Calu3 (cell line): Measurements from ENCODE around the gene TTLL13. TPM values are rescaled to one million over a fixed set of nuclear protein-coding genes. Genes with fewer than 3 reads are reported as not detected.

Experiments
- Bru-seq: library from RNA; stranded (reverse); fragments of 400-500 nt; gene quantifications from one replicate; lab custom pipeline; 2021; lab: Mats Ljungman, UMichigan
- BruChase-seq, 2 experiments: library from RNA; stranded (reverse); fragments of 400-500 nt; gene quantifications; one replicate each; lab custom pipeline; 2021; lab: Mats Ljungman, UMichigan
- BruUV-seq: library from RNA; stranded (reverse); fragments of 400-500 nt; replicated peaks from 2 replicates; lab custom pipeline; 2021; lab: Mats Ljungman, UMichigan
- CTCF ChIA-PET: fragments of 300-600 bp; sonication (Branson Sonifier 250); formaldehyde crosslinking; loops from one replicate; lab custom pipeline; 2022; ENCODE audit warnings: antibody characterized with exemption; lab: Charles Lee
- DNase-seq: peaks from one replicate; pipeline ENCODE4 v3.0.0; 2022
- H3K27ac Mint-ChIP-seq: one replicate; pipeline ENCODE4 v1.8.0; 2022; ENCODE audit warnings: mixed read lengths; ENCODE audit not compliant: unreplicated experiment
- H3K27me3 Mint-ChIP-seq: one replicate; pipeline ENCODE4 v1.8.0; 2022; ENCODE audit warnings: mixed read lengths; ENCODE audit not compliant: unreplicated experiment
- H3K36me3 Mint-ChIP-seq: one replicate; pipeline ENCODE4 v1.8.0; 2022; ENCODE audit warnings: mild to moderate bottlenecking, moderate library complexity, mixed read lengths; ENCODE audit not compliant: insufficient read depth, unreplicated experiment
- H3K4me1 Mint-ChIP-seq: one replicate; pipeline ENCODE4 v1.8.0; 2022; ENCODE audit warnings: mild to moderate bottlenecking, low read depth, mixed read lengths; ENCODE audit not compliant: unreplicated experiment
- H3K4me3 Mint-ChIP-seq: one replicate; pipeline ENCODE4 v1.8.0; 2022; ENCODE audit warnings: mild to moderate bottlenecking, low read depth, moderate library complexity, mixed read lengths; ENCODE audit not compliant: unreplicated experiment
- H3K9me3 Mint-ChIP-seq: one replicate; pipeline ENCODE4 v1.8.0; 2022; ENCODE audit warnings: low read depth, mixed read lengths; ENCODE audit not compliant: unreplicated experiment
- intact Hi-C: fragments of 100-400 bp; cut with micrococcal nuclease; formaldehyde crosslinking; loops from one replicate; pipeline ENCODE4 v1.10.0; 2022; ENCODE audit not compliant: unreplicated experiment
- long read RNA-seq: library from polyadenylated mRNA; stranded (forward); transcript quantifications from one replicate; pipeline ENCODE4 v2.0.0, GENCODE V29; 2022
- total RNA-seq: library from RNA; stranded (reverse); gene quantifications from 2 replicates; pipeline ENCODE4 v1.2.3, GENCODE V29; 2022
- TF ChIP-seq, protein P1 (sequence below): fragments of 200-600 bp; IDR thresholded peaks from one replicate; pipeline ENCODE4 v1.8.0; 2022; ENCODE audit warnings: antibody characterized with exemption; ENCODE audit not compliant: unreplicated experiment

The TTLL13 gene, protein sequence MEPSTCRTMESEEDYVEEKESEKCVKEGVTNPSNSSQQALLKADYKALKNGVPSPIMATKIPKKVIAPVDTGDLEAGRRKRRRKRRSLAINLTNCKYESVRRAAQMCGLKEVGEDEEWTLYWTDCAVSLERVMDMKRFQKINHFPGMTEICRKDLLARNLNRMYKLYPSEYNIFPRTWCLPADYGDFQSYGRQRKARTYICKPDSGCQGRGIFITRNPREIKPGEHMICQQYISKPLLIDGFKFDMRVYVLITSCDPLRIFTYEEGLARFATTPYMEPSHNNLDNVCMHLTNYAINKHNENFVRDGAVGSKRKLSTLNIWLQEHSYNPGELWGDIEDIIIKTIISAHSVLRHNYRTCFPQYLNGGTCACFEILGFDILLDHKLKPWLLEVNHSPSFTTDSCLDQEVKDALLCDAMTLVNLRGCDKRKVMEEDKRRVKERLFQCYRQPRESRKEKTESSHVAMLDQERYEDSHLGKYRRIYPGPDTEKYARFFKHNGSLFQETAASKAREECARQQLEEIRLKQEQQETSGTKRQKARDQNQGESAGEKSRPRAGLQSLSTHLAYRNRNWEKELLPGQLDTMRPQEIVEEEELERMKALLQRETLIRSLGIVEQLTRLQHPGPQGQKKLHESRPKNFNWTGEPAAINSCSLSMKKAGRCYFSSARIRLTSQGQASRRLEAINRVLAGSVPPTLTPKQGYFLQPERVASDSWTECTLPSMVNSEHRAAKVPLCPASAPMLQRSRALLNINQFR
- total RNA-seq: 0.29 and 0.71 TPM in 2 replicates
- Bru-seq, nascent RNA: percentile 23 among the genes with signal in this experiment
- percentile 33 among the genes with signal in this experiment for BruChase-seq, experiment 1, labeled RNA remaining after a 6-hour chase
- BruChase-seq, experiment 2, labeled RNA remaining after a 2-hour chase: percentile 27 among the genes with signal in this experiment
- long read RNA-seq: 0 reads

DNA sequence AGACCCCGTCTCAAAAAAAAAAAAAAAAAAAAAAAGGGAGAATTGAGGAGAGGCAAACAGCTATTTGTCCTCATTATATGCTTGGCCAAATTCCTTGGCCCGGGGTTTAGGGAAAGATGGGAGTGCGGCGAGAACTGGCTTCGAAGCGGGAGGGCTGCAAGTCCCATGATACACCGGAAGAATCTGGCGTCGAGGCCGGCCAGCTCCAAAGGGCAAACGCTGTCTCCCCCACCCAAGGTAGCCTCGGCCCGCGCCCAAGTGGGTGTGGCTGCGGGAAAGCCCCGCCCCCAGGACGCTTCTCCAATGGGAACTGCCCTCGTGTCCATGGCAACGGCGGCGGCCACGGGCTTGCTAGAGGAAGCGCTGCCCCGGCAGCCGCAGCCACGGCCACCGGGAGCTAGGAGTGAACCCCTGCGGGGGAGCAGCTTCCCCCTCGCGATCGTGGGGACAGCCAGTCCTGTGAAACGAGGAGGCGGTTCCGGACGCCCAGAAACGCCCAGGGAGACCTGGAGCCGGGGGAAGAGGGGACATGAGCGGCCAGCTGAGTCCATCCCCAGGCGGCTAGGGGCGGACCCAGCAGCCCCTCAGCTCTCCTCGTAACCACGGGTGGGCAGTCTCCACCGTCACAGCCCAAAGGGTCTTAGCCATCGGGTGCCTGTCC, at the start of gene TTLL13:
TTLL13 (plus strand) TSS at position 354 of the 661 bp plus-strand sequence. CDS start 1,075 bp downstream, outside the sequence.
- H3K9me3 Mint-ChIP-seq: no peaks in the 10 kb centered on the region
- TF ChIP-seq, protein P1, sequence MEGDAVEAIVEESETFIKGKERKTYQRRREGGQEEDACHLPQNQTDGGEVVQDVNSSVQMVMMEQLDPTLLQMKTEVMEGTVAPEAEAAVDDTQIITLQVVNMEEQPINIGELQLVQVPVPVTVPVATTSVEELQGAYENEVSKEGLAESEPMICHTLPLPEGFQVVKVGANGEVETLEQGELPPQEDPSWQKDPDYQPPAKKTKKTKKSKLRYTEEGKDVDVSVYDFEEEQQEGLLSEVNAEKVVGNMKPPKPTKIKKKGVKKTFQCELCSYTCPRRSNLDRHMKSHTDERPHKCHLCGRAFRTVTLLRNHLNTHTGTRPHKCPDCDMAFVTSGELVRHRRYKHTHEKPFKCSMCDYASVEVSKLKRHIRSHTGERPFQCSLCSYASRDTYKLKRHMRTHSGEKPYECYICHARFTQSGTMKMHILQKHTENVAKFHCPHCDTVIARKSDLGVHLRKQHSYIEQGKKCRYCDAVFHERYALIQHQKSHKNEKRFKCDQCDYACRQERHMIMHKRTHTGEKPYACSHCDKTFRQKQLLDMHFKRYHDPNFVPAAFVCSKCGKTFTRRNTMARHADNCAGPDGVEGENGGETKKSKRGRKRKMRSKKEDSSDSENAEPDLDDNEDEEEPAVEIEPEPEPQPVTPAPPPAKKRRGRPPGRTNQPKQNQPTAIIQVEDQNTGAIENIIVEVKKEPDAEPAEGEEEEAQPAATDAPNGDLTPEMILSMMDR: no peak
- CTCF ChIA-PET: interaction anchor here (0.6 to 2.0 kb wide), 14 partner anchors 8 to 1481 kb away, joined by 3 to 13 read pairs (median 4); partner anchors contain the start of genes CIB1 and GDPGP1
- peaks cover 24% of the 10 kb centered on the region for H3K4me1 Mint-ChIP-seq
- DNase-seq: peak; percentile 93
- intact Hi-C loops: no loop called here
- peak within 1 kb of the TSS; percentile 98 for H3K4me3 Mint-ChIP-seq
- peak within 1 kb of the TSS; percentile 91 for H3K27ac Mint-ChIP-seq
- H3K27me3 Mint-ChIP-seq: no peaks in the 10 kb centered on the region
- BruUV-seq: no TSS peak
- peaks cover 18% of the 10 kb centered on the region for H3K36me3 Mint-ChIP-seq

DNA sequence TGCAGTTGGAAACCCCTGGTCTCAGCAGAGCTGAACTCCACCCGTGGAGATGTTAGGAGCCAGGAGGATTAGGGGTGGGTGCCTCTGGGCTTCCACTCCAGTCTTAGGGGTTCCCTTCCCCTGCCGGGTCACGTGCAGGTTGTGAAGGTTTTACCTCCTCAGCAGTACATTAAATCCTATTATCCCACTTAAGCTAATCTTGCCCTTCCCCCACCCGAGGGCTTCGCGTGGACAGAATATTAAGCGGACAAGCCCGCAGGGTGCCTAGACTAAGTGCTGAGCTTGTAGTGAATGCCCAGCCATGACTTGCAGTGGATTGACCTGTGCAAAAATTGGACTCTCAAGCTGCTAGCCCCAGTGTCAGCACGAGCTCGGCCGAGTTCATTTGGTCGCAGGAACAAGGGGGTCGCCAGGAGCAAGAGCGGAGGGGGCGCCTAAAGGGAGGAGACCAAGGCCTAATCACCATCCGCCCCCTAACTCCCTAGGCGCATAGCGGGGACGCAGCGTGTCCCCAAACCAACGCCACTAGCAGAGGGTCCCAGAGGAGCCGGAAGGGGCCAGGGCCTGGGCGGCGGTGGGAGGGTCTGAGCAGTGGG, 48.7 kb upstream of the TTLL13 start:
- no peak overlapping the region for H3K27ac Mint-ChIP-seq
- TF ChIP-seq, protein P1: no peak
- H3K9me3 Mint-ChIP-seq: no peaks in the 10 kb centered on the region
- H3K36me3 Mint-ChIP-seq: peaks cover 23% of the 10 kb centered on the region
- TSS peak; percentile 55 for BruUV-seq
- intact Hi-C loops: no loop called here
- H3K27me3 Mint-ChIP-seq: no peaks in the 10 kb centered on the region
- H3K4me1 Mint-ChIP-seq: peaks cover 19% of the 10 kb centered on the region
- CTCF ChIA-PET: interaction anchor here (0.6 to 3.5 kb wide), 5 partner anchors 8 to 68 kb away, joined by 3 to 13 read pairs (median 6); no protein-coding TSS in a partner anchor
- H3K4me3 Mint-ChIP-seq: peak overlapping the region; percentile 73
- DNase-seq: no peak

DNA sequence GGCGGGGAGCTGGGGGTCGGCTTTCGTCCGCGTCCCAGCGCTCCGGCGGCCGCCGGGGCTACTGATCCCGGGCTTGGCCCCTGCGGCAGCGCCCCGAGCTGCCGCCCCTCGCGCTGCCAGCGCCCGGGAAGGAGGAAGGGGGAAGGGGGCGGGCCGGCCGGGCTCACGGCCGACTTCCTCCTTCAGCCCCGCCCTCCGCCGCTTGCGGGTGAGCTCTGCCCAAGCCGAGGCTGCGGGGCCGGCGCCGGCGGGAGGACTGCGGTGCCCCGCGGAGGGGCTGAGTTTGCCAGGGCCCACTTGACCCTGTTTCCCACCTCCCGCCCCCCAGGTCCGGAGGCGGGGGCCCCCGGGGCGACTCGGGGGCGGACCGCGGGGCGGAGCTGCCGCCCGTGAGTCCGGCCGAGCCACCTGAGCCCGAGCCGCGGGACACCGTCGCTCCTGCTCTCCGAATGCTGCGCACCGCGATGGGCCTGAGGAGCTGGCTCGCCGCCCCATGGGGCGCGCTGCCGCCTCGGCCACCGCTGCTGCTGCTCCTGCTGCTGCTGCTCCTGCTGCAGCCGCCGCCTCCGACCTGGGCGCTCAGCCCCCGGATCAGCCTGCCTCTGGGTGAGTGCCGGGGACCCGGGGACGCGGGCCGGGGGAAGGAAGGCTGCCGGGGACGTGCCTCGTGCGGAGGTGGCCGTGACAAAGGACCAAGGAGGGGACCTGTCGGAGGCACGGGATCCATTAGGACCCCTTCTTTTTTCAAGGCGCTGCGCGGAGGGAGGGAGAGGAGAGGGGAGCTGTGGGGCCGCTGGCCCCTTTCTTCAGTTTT, 48.0 kb upstream of the TTLL13 start, which contains the start of gene SEMA4B:
SEMA4B (plus strand) TSS at position 201 of the 814 bp plus-strand sequence; CDS start at position 450, 249 bp downstream.
- CTCF ChIA-PET: interaction anchor here (0.6 to 3.5 kb wide), 6 partner anchors 9 to 981 kb away, joined by 3 to 13 read pairs (median 4); no protein-coding TSS in a partner anchor
- TF ChIP-seq, protein P1: no peak
- H3K4me1 Mint-ChIP-seq: peaks cover 19% of the 10 kb centered on the region
- BruUV-seq: no TSS peak
- intact Hi-C loops: no loop called here
- H3K36me3 Mint-ChIP-seq: peaks cover 30% of the 10 kb centered on the region
- peak within 1 kb of the TSS; percentile 73 for H3K4me3 Mint-ChIP-seq
- no peaks in the 10 kb centered on the region for H3K9me3 Mint-ChIP-seq
- H3K27ac Mint-ChIP-seq: peak within 1 kb of the TSS; percentile 52
- no peaks in the 10 kb centered on the region for H3K27me3 Mint-ChIP-seq
- DNase-seq: peak; percentile 84
